ENCODE results near the gene UQCC5.

Gene UQCC5

DNA sequence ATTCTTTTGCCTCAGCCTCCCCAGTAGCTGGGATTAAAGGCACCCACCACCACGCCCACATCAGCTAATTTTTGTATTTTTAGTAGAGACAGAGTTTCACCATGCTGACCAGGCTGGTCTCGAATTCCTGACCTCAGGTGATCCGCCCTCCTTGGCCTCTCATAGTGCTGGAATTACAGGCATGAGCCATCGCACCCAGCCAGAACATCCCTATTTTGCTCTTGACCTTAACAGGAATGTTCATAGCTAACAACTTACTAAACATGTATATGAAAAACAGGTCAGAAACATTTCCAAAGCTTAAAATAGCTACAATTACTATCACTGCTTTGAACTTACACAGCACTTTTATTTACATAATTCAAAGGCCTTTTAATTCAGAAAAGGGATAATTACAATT lies 33.7 kb downstream of the UQCC5 start:
- DNase-seq (ENCODE audit: low spot score): no peak

DNA sequence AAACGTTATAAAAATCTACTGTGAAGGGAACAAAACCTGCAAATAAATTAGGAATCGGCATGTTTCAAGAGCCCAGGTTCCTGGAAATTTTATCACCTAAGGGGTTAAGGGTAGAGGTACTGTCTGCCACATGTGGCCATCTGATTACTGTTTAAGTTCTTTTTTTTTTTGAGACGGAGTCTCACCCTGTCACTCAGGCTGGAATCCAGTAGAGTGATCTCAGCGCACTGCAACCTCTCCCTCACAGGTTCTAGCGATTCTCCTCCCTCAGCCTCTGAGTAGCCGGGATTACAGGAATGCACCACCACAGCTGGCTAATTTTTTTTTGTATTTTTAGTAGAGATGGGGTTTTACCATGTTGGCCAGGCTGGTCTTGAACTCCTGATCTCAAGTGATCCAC lies 35.8 kb downstream of the UQCC5 start:
- no peak for DNase-seq (ENCODE audit: low spot score)

DNA sequence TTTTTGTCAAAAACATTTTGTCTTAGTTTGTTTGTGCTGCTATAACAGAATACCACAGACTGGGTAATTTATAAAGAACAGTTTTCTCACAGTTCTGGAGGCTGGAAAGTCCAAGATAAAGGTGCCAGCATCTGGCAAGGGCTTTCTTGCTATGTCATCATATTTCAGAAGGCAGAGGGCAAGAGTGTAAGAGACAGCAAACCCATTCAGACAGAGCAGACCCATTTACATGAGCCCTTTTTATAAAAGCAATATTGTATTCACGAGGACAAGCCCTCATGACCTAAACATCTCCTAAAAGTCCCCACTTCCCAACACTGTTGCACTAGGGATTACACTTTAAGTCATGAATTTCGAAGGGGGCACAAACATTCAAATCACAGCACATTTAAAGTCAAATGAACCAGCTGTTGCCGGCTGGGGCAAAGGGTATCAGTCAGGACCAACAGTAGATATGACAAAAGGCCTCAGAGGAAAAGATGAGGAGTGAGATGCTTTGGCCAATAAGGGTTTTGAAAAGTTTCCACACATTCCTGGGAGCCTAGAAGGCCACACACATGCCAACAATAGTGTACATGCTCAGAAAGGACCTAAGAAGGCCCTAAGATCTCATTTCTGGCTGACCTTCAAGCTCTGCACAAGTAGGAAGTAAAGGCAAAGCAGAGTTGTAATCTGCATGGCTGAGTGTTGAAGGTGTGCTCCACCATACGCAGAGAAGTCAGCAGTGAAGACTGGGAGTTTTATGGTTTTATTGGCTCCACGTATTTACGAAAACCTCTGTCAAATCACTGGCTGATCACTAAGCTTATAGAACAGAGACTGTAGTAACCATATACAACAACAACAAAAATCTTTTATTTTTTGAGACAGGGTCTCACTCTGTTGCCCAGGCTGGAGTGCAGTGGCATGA lies 37.9 kb downstream of the UQCC5 start:
- no peak for DNase-seq (ENCODE audit: low spot score)
